Activated B cell treated with CpG ODN at 0.5 μM for 24 hours (primary cell): ENCODE measurements around the gene EWSR1. TPM values are rescaled to one million over a fixed set of nuclear protein-coding genes. Genes with fewer than 3 reads are reported as not detected.

ENCODE experiments used
- ATAC-seq: fragments of 200-7000 bp; cut with Tn5 transposase; one replicate; pipeline ENCODE4 v1.10.0; 2021; ENCODE audit warnings: low read depth, mild to moderate bottlenecking, moderate library complexity
- CTCF ChIA-PET: fragments of 350-600 bp; sonication (Branson Sonifier 250); formaldehyde crosslinking; loops from one replicate; lab custom pipeline; 2021; ENCODE audit warnings: antibody characterized with exemption; lab: Charles Lee
- POLR2A ChIA-PET: fragments of 350-600 bp; sonication (Branson Sonifier 250); formaldehyde crosslinking; loops from one replicate; lab custom pipeline; 2021; ENCODE audit warnings: antibody characterized with exemption; lab: Charles Lee
- DNase-seq: peaks from one replicate; pipeline ENCODE4 v3.0.0; 2022
- H3K27ac Mint-ChIP-seq: one replicate; pipeline ENCODE4 v1.8.0; 2020; ENCODE audit warnings: mixed read lengths
- H3K27me3 Mint-ChIP-seq: one replicate; pipeline ENCODE4 v1.8.0; 2021; ENCODE audit warnings: mixed read lengths
- H3K36me3 Mint-ChIP-seq: one replicate; pipeline ENCODE4 v1.8.0; 2021; ENCODE audit warnings: low read depth, mixed read lengths
- H3K4me1 Mint-ChIP-seq: one replicate; pipeline ENCODE4 v1.8.0; 2021; ENCODE audit warnings: mixed read lengths
- H3K4me3 Mint-ChIP-seq: one replicate; pipeline ENCODE4 v1.8.0; 2020; ENCODE audit warnings: mild to moderate bottlenecking, mixed read lengths
- H3K9me3 Mint-ChIP-seq: one replicate; pipeline ENCODE4 v1.8.0; 2020; ENCODE audit warnings: mixed read lengths
- intact Hi-C: fragments of 100-400 bp; cut with micrococcal nuclease; formaldehyde crosslinking; loops from one replicate; pipeline ENCODE4 v1.15.1; 2024
- total RNA-seq: library from RNA; stranded (reverse); gene quantifications from 2 replicates; pipeline ENCODE4 v1.2.3, GENCODE V29; 2022
- TF ChIP-seq, protein P1 (sequence below): fragments of 200-600 bp; IDR thresholded peaks from one replicate; pipeline ENCODE4 v1.8.0; 2022; ENCODE audit warnings: antibody characterized with exemption, mild to moderate bottlenecking

The EWSR1 gene
- total RNA-seq, 1 donor from 2014 or later: 382 TPM

DNA sequence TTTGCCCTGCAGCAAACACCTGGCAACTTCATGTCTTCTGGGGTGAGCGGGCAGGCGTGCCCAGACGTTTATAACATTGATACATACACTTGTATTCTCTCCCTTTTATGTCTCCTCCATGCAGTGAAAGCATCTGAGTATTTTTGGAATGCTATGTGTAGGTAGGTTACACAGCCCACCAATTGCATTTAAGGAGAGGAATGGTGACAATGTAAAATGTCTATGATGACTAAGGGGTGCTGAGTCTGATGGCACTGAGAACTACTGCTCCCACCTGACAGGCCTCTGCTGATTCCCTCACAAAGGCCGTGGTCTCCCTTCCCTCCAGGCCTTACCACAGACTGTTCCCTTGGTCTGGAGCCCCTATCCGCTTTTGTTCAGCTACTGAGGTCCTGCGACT is 70.3 kb downstream of the EWSR1 start:
- intact Hi-C loops: no loop called here
- ChIA-PET CTCF (no interaction called here), POLR2A (no interaction called here)
- H3K4me1 Mint-ChIP-seq: no peaks in the 10 kb centered on the region
- H3K36me3 Mint-ChIP-seq: peaks cover 98% of the 10 kb centered on the region
- H3K9me3 Mint-ChIP-seq: no peaks in the 10 kb centered on the region
- no peak for ATAC-seq
- no peaks in the 10 kb centered on the region for H3K27me3 Mint-ChIP-seq
- H3K27ac Mint-ChIP-seq: no peak overlapping the region
- no peak for DNase-seq
- no peak overlapping the region for H3K4me3 Mint-ChIP-seq
- TF ChIP-seq, protein P1, sequence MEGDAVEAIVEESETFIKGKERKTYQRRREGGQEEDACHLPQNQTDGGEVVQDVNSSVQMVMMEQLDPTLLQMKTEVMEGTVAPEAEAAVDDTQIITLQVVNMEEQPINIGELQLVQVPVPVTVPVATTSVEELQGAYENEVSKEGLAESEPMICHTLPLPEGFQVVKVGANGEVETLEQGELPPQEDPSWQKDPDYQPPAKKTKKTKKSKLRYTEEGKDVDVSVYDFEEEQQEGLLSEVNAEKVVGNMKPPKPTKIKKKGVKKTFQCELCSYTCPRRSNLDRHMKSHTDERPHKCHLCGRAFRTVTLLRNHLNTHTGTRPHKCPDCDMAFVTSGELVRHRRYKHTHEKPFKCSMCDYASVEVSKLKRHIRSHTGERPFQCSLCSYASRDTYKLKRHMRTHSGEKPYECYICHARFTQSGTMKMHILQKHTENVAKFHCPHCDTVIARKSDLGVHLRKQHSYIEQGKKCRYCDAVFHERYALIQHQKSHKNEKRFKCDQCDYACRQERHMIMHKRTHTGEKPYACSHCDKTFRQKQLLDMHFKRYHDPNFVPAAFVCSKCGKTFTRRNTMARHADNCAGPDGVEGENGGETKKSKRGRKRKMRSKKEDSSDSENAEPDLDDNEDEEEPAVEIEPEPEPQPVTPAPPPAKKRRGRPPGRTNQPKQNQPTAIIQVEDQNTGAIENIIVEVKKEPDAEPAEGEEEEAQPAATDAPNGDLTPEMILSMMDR: no peak

DNA sequence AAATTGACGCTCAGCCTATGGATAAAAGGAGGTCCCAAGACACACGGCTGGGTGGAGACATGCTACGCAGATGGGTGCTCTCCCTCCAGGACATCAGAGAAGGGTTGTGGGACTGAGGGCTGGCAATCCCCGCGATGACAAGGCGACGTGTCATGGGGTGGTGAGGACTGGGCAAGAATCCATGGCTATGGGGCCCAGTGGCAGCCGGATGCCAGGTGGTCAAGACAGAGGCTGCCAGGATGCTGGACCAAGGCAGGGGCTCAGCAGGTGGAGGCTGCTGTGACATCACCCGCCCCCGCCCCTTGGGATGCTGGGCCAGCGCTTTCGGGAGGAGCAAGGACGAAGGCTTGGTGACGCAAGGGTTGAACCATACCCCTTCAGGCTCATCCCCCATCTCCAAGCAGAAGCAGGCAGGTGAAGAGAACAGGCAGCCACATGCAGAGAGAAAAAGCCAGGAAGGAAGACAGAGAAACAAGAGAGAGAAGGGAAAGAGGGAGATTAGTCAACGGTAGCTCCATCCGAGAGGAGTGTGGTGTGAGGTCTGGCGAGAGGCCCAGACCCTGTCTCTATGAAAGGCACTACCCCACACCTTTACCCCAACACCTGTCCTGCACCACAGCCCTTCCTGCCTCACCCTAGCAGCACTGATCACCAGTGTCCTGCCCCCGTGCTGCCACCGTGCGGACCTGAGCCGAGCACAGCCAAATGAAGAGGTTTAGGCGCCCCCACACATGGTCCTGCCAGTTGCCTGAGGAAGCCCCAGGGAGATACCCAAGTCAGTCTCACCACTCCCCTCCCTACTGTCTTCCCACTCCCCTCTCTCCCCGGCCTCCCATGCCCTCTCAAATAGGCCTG is 71.5 kb downstream of the EWSR1 start:
- intact Hi-C loops: no loop called here
- no peaks in the 10 kb centered on the region for H3K4me1 Mint-ChIP-seq
- H3K27me3 Mint-ChIP-seq: no peaks in the 10 kb centered on the region
- TF ChIP-seq, protein P1: no peak
- ATAC-seq (no peak), DNase-seq (no peak)
- ChIA-PET POLR2A (no interaction called here), CTCF (no interaction called here)
- H3K4me3 Mint-ChIP-seq: no peak overlapping the region
- H3K27ac Mint-ChIP-seq: no peak overlapping the region
- H3K9me3 Mint-ChIP-seq: no peaks in the 10 kb centered on the region
- H3K36me3 Mint-ChIP-seq: peaks cover 97% of the 10 kb centered on the region

DNA sequence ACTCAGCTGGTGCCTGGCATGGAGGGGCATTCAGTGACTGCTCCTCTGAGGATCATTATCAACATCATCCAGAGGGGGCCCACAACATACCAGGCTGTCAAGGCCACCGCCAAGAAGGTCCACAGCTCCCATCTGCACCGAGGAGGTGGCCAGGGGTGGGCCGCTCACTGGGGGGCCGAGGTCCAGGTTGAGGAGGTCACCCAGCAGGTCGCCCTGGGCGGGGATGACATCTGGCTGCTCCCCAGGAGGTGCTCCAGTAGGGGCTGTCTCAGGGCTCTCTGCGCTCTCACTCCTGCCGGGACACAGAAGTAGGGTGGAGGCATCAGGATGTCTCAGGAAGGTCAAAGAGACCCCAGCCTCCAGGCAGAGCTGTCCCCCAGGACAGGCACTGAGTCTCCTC is 72.5 kb downstream of the EWSR1 start:
- no peak for DNase-seq
- ChIA-PET POLR2A (no interaction called here), CTCF (no interaction called here)
- no peak overlapping the region for H3K27ac Mint-ChIP-seq
- intact Hi-C loops: no loop called here
- no peaks in the 10 kb centered on the region for H3K27me3 Mint-ChIP-seq
- H3K9me3 Mint-ChIP-seq: no peaks in the 10 kb centered on the region
- H3K4me1 Mint-ChIP-seq: no peaks in the 10 kb centered on the region
- peaks cover 95% of the 10 kb centered on the region for H3K36me3 Mint-ChIP-seq
- H3K4me3 Mint-ChIP-seq: no peak overlapping the region
- no peak for ATAC-seq
- TF ChIP-seq, protein P1: no peak

DNA sequence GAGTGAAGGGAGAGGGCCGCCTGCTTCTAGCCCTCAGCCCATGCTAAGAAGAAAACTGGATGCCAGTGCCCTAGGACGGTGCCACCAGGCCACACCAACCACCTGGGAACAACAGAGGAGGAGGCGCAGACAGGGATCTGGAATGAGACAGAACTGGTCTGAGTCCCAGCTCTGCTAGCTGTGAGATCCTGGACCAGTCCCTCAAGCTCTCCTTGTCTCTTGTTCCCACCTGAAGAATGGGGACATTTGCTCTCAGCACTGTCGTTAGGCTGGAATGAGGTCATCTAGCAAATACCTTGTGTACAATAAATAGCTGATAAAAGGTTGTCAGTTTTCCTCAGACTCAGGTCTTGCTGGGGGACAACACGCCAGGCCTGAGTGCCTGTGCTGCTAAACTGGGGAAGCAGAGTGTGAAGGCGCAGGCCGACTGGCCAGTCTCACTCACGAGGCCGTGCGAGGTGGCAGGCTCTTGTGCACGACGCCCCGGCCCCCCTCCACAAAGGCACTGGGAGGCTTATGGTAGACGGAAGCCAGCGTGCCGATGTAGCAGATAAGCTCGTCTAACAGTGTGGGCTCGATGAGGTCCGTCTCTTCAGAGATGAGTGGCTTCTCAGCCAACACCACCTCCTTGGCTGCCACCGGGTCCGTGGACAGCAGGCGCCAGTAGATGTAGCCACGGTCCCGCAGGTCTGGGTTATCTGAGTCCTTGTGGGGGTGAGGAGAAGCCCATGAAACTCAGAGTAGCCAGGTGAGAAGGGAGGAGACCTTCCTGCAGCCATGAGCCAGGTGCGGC is 73.2 kb downstream of the EWSR1 start:
- intact Hi-C loops: no loop called here
- H3K36me3 Mint-ChIP-seq: peaks cover 95% of the 10 kb centered on the region

DNA sequence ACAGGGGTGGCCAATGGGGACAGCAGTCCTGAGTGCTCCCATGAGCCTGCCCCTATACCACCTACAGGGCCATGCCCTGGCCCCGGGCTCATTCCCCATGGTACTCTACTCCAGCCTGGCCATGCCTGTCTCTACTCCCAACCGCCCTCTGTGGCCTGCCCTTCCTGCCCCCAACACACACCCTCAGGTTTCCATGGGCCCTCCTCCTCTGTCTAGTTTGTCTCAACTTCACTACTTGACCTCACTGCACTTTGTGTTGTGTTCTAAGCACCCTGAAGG is 73.7 kb downstream of the EWSR1 start:
- POLR2A ChIA-PET: no interaction called here
- DNase-seq: no peak
- CTCF ChIA-PET: no interaction called here
- H3K27me3 Mint-ChIP-seq: no peaks in the 10 kb centered on the region
- no peaks in the 10 kb centered on the region for H3K9me3 Mint-ChIP-seq
- H3K27ac Mint-ChIP-seq: no peak overlapping the region
- H3K36me3 Mint-ChIP-seq: peaks cover 95% of the 10 kb centered on the region
- no peak for ATAC-seq
- intact Hi-C loops: no loop called here
- no peaks in the 10 kb centered on the region for H3K4me1 Mint-ChIP-seq
- TF ChIP-seq, protein P1: no peak
- no peak overlapping the region for H3K4me3 Mint-ChIP-seq

More for the DNA sequence above, 73.2 kb downstream of the EWSR1 start:
- CTCF ChIA-PET: no interaction called here
- TF ChIP-seq, protein P1: no peak
- Mint-ChIP-seq H3K4me3 (no peak overlapping the region), H3K9me3 (no peaks in the 10 kb centered on the region), H3K4me1 (no peaks in the 10 kb centered on the region), H3K27me3 (no peaks in the 10 kb centered on the region), H3K27ac (no peak overlapping the region)
- ATAC-seq (no peak), DNase-seq (no peak)
- POLR2A ChIA-PET: no interaction called here
